ENCODE results near the gene TANGO2. TPM values are rescaled to one million over a fixed set of nuclear protein-coding genes. Genes with fewer than 3 reads are reported as not detected.

Gene TANGO2
- total and polyA plus RNA-seq, 2 donors, result 13.6 to 25.5 TPM

DNA sequence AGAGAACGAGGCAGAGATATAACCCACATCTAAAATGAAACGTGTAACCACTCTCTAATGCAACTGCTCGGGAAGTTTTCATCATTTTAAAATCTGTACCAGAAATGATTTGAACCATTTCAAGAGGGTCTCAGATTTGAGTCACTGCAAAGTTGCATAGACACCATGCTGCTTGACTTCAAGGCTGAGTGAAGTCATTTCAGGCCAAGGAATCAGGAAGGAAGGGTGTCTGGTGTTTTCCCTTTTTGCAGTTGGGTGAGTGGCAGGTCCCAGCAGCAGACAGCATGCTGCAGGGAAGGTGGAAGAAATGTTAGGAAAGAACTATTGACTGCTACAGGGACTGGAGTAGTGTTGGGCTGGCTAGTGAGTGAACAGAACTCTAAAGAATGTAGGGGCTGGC is 16.5 kb downstream of the TANGO2 start:
- Histone ChIP-seq H3K4me3 (ENCODE audit: low read depth, low read length) (no peak overlapping the region), H3K27ac (ENCODE audit: low read depth) (no peak overlapping the region), H3K36me3 (ENCODE audit: insufficient read depth) (peaks cover 4% of the 10 kb centered on the region), H3K4me1 (ENCODE audit: insufficient read depth) (no peaks in the 10 kb centered on the region)
- WGBS, result 91% methylated on average over 3 of the region's 3 CpGs
- no peak for DNase-seq (ENCODE audit: extremely low spot score)

DNA sequence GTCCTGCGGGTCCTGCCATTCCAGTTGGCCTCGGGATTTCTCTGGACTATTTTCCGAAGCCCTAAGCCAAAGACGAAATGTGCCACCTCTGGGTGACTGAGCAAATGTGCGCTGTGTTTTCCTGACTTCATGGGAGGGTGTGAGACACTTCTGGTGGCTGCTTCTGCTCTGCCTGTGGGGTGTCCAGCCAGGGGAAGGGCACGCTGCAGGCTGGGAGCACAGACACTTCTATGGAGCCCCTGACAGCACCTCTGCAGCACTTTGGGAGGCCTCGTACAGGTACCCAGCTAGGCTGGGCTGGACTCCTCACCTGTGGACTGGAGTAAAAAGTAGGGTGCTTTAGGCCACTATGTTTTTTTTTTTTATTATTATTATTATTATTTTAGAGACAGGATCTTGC is 17.7 kb downstream of the TANGO2 start:
- Histone ChIP-seq H3K4me1 (ENCODE audit: insufficient read depth) (no peaks in the 10 kb centered on the region), H3K4me3 (ENCODE audit: low read depth, low read length) (no peak overlapping the region), H3K27ac (ENCODE audit: low read depth) (no peak overlapping the region), H3K36me3 (ENCODE audit: insufficient read depth) (peaks cover 4% of the 10 kb centered on the region)
- WGBS, result 93% methylated on average over 7 of the region's 7 CpGs
- no peak for DNase-seq (ENCODE audit: extremely low spot score)

DNA sequence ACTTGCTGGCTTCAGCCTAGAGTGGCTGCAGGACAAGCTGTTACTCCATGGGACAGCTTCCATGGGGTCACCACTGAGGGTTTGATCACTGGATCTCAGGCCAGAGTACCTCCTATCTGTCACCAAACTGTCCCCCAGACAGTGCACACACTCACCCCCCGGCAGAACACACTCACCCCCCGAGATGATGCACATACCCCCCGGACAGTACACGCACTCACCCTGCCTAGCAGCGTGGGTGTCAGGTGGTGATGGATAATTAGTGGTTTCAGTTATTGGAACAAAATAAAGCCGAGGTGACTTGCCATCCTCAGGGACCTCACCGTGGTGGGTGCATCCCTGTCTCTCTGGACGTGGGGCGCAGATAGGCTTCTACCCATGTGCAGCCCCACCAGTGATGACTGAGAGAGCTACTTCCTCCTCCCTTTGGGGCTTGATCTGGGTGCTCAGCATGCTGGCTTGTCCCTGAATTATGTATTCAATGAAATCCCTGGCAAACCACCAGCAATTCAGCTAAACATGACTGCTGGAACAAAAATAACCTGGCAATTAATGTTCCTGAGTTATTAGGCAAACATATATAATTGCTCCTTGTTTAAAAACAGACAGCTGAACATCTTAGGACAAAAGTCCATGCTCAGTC is 18.9 kb downstream of the TANGO2 start:
- Histone ChIP-seq H3K4me1 (ENCODE audit: insufficient read depth) (no peaks in the 10 kb centered on the region), H3K27ac (ENCODE audit: low read depth) (no peak overlapping the region), H3K4me3 (ENCODE audit: low read depth, low read length) (no peak overlapping the region), H3K36me3 (ENCODE audit: insufficient read depth) (peaks cover 4% of the 10 kb centered on the region)
- no peak for DNase-seq (ENCODE audit: extremely low spot score)
- 90% methylated on average over 9 of the region's 9 CpGs for WGBS

DNA sequence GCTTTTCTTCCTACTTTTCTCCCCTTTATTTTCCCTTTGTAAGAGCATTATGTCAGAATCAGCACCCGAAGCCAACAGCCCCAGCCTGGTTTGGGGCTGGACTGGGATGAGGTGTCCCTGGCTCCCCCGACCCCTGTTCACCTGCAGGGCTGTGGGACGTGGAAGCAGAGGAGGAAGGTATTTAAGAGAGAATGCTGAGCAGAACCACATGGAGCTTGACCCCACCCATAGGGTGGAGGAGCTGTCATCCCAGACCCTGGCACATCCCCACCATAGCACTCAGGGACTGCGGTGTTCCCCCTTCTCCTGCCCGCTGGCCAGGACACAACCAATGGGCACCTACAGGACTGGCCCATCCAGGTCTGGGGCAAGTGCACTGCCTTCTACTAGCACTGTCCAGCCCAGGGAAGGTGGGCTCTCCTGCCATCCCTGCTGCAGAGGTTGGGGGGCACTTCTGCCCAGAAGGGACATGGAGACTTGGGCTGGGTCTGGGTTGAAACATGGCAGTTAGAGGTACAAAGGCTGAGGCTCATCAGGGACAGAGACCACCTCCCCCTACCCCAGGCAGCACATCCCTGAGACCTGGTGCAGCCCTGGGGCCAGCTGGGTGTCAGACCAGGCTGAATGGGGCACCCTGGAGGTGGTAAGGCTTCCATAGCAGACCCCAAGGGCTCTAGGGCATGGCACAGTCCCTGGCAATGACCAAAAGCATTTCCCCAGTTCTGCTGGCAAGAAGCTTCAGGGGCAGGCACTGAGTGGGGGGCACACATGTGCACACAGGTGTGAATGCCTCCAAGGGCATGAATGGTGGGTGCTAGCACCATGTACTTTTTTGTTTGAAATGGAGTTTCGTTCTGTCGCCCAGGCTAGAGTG is 19.7 kb downstream of the TANGO2 start:
- H3K4me3 ChIP-seq (ENCODE audit: low read depth, low read length), result no peak overlapping the region
- 89% methylated on average over 7 of the region's 7 CpGs for WGBS
- no peak for DNase-seq (ENCODE audit: extremely low spot score)
- H3K4me1 ChIP-seq (ENCODE audit: insufficient read depth), result no peaks in the 10 kb centered on the region
- peaks cover 4% of the 10 kb centered on the region for H3K36me3 ChIP-seq (ENCODE audit: insufficient read depth)
- no peak overlapping the region for H3K27ac ChIP-seq (ENCODE audit: low read depth)

DNA sequence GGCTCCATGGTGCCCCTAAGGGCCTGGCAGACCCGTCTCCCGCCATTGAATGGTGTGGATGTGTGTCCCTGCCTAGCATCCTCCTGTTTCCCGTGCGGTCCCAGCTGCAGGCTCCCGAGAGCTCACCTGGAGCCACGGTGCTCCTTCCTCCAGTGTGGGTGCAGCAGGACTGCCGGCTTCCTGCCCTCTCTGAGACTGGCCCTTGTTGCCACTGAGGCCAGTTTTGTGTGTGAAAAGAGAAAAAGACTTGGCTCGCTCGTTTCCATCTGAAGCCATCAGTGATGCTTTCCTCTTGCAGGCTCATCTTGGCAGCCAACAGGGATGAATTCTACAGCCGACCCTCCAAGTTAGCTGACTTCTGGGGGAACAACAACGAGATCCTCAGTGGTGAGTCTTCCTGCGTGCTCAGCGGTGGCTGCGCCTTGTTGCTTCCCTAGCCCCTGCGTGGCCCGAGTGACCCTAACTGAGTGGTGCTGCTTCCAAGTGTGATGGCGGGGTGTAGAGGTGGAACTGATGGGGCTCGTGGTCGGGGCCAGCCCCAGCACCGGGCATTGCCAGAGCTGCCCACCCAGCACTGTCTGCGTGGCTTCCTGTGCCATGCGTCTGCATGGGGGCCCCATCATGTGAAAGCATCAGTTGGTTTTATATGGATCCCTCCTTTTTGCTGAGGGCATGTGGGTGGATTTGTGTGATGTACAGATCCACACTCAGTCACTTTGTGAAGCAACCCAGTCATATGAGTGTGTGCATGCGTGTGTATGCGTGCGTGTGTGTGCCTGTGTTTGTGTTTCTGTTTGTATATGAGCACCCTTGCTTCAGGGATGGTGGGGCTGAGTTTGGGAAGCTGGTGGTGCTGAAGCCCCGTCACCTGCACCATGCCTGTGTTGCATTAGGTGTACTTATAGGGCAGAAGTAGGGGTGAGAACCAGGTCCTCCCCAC is 22.4 kb downstream of the TANGO2 start:
- Histone ChIP-seq H3K4me3 (ENCODE audit: low read depth, low read length) (no peak overlapping the region), H3K36me3 (ENCODE audit: insufficient read depth) (peaks cover 2% of the 10 kb centered on the region), H3K27ac (ENCODE audit: low read depth) (no peak overlapping the region), H3K4me1 (ENCODE audit: insufficient read depth) (no peaks in the 10 kb centered on the region)
- WGBS, result 93% methylated on average over 26 of the region's 26 CpGs
- DNase-seq (ENCODE audit: extremely low spot score), result no peak

DNA sequence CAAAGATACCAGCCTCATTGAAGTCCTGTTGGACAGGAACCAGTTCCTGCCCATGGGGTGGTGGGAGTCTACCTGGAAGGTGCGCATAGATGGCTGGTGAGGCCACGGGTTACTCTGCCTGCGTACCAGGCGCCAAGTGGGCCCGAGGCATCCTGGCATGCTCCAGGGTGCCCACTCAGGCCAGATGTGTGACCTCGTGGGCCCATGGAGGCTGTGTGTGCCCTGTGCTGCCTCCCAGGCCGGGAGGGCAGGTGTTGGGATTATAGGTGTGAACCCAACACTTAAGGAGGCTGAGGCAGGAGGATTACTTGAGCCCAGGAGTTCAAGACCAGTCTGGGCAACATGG is 23.1 kb downstream of the TANGO2 start:
- Histone ChIP-seq H3K4me1 (ENCODE audit: insufficient read depth) (no peaks in the 10 kb centered on the region), H3K4me3 (ENCODE audit: low read depth, low read length) (no peak overlapping the region), H3K27ac (ENCODE audit: low read depth) (no peak overlapping the region), H3K36me3 (ENCODE audit: insufficient read depth) (peaks cover 2% of the 10 kb centered on the region)
- 95% methylated on average over 7 of the region's 7 CpGs for WGBS
- DNase-seq (ENCODE audit: extremely low spot score), result no peak

DNA sequence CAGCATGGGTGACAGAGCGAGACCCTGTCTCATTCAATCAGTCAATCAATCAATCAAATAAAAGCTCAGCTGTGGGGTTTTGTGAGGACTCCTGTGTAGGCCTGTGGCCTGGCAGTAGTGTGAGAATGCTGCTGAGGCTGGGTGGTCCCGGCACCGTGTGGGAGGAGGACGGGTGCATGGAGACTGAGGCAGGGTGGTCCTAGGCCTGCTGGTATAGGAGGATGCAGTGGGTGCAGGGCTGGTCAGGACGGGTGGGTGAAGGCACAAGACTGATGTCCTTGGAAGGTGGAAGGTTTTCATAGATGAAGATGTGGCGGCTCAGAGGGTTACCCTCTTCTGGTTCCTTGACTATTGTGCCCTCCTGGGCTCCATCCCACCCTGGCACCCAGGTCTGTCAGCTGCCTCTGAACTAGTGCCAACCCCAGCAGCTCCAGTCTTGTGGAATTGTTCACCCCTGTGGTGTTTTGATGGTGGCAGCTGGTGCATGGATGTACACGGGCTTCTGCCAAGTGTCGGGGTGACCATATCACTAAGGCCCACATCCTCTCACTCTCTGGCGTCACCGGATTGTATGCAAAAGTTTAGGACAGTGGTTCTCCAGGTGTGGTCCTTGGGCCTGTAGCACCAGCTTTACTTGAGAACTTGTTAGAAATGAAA is 23.7 kb downstream of the TANGO2 start:
- Histone ChIP-seq H3K36me3 (ENCODE audit: insufficient read depth) (peaks cover 2% of the 10 kb centered on the region), H3K4me3 (ENCODE audit: low read depth, low read length) (no peak overlapping the region), H3K4me1 (ENCODE audit: insufficient read depth) (no peaks in the 10 kb centered on the region), H3K27ac (ENCODE audit: low read depth) (no peak overlapping the region)
- no peak for DNase-seq (ENCODE audit: extremely low spot score)
- WGBS, result 94% methylated on average over 10 of the region's 10 CpGs

DNA sequence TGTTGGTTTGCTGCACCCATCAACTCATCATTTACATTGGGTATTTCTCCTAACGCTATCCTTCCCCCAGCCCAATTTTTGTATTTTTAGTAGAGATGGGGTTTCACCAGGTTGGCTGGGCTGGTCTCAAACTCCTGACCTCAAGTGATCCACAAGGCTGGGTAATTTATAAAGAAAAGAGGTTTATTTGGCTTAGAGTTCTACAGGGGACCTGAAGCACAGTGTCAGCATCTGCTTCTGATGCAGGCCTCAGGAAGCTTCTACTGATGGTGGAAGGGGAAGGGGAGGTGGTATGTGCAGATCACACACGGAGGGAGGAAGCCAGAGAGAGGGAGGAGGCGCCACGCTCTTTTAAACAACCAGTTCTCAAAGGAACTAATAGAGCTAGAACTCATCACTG is 25.8 kb downstream of the TANGO2 start:
- no peak overlapping the region for H3K4me3 ChIP-seq (ENCODE audit: low read depth, low read length)
- no peak overlapping the region for H3K27ac ChIP-seq (ENCODE audit: low read depth)
- WGBS, result 81% methylated on average over 4 of the region's 4 CpGs
- no peak for DNase-seq (ENCODE audit: extremely low spot score)
- H3K36me3 ChIP-seq (ENCODE audit: insufficient read depth), result peaks cover 2% of the 10 kb centered on the region
- no peaks in the 10 kb centered on the region for H3K4me1 ChIP-seq (ENCODE audit: insufficient read depth)

DNA sequence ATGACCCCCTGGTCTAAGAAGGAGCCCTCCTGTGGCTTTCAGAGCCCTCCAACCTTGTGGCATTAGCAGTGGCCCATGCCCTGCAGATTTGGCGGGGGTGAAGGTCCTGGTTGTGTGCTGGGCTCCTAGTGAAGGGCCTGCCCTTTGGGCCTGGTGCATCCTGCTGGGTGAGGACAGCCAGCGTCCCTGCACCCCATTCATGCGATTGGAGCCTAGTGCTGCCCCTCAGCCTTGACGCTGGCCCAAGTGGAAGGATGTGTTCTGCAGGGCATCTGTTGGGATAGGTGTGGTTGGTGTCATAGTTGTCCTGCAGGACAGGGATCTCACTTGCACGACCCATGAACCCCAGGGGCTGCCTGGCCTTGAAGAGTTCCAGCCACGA is 31.0 kb downstream of the TANGO2 start:
- Histone ChIP-seq H3K27ac (ENCODE audit: low read depth) (no peak overlapping the region), H3K36me3 (ENCODE audit: insufficient read depth) (peaks cover 3% of the 10 kb centered on the region)

DNA sequence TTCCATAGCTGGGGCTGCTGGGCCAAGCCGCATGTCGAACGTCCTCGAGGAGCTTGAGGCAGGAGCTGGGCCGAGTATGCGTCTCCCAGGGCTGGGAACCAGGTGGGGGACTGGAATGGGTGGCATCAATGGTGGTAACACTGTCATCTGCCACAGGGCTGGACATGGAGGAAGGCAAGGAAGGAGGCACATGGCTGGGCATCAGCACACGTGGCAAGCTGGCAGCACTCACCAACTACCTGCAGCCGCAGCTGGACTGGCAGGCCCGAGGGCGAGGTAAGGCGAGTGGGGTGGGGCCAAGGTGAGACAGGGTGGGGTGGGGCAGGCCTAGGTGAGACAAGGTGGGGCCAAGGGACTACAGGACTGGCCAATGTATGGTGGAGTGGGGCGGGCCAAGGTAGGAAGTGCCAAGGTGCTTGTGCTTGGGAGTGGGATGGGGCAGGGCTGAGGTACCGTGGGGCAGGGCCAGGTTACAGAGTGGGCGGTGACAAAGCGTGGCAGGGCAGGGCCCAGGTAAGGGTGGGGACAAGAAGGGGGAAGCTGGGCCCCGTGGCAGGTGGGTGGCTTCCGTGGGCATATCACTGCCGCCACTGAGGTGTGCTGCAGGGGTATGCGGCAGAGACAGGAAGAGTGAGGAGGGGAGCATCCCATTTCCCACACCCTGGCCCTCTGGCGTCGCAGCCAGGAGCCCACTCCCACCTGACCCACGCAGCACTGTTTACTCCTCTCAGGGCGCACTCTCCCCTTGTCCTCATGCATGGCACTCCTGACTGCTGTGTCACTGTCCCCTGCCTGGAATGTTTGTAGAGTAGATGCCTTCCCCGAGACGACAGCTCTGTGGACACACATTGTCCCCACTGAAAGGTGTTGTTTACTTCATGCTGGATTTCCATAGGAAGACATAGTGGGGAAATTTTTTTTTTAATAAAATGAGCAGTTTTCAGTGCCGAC is 31.7 kb downstream of the TANGO2 start:
- no peak for DNase-seq (ENCODE audit: extremely low spot score)
- Histone ChIP-seq H3K36me3 (ENCODE audit: insufficient read depth) (peaks cover 2% of the 10 kb centered on the region), H3K4me1 (ENCODE audit: insufficient read depth) (no peaks in the 10 kb centered on the region), H3K27ac (ENCODE audit: low read depth) (no peak overlapping the region), H3K4me3 (ENCODE audit: low read depth, low read length) (no peak overlapping the region)
- WGBS, result 92% methylated on average over 26 of the region's 26 CpGs

More for the DNA sequence above, 31.0 kb downstream of the TANGO2 start:
- H3K4me3 ChIP-seq (ENCODE audit: low read depth, low read length), result no peak overlapping the region
- H3K4me1 ChIP-seq (ENCODE audit: insufficient read depth), result no peaks in the 10 kb centered on the region
- 92% methylated on average over 6 of the region's 6 CpGs for WGBS
- DNase-seq (ENCODE audit: extremely low spot score), result no peak

DNA sequence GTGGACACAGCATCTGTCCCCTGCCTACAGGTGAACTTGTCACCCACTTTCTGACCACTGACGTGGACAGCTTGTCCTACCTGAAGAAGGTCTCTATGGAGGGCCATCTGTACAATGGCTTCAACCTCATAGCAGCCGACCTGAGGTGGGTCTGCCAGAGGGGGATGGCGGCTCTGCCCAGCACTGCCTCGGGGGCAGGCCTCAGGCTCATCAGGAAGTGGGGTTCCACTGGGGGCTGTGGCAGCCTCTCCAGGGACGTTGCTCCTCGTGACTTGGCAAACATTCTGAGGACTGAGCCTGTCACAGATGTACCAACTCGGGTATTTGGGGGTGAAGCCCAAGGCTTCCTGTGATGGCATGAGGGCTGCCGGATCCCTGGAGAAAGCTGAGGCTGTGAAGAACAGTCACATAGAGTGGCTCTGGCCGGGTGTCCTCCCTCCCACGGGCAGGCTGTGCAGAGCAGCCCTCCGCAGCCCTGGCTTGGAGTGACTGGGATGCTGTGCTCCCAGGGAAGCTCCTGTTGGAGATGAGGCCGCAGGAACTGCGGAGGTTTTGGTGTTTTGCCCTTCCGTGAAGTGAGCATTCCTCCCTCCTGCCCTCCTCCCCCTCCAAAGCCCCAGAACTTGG is 32.6 kb downstream of the TANGO2 start:
- no peak for DNase-seq (ENCODE audit: extremely low spot score)
- Histone ChIP-seq H3K36me3 (ENCODE audit: insufficient read depth) (peaks cover 1% of the 10 kb centered on the region), H3K4me1 (ENCODE audit: insufficient read depth) (no peaks in the 10 kb centered on the region), H3K27ac (ENCODE audit: low read depth) (no peak overlapping the region), H3K4me3 (ENCODE audit: low read depth, low read length) (no peak overlapping the region)
- WGBS, result 88% methylated on average over 14 of the region's 14 CpGs

DNA sequence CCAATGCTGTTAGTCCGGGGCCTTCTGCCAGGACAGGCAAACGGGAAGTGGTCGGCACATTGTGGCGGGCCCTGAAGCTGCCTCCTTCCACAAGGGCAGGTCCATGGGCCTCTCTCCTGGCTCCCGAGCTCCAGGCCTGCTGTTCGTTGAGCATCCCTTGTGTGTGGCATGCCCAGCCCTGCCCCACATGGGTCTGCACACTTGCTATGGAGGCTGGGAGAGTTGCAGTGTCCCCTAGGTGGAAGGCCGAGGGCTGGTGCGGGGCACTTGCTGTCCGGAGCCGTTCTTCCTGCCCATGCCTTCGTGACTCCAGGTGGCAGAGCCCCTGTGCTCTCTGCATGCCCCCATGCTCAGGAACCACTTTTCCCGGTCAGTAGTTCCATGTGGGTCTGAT is 33.1 kb downstream of the TANGO2 start:
- no peaks in the 10 kb centered on the region for H3K4me1 ChIP-seq (ENCODE audit: insufficient read depth)
- peaks cover 1% of the 10 kb centered on the region for H3K36me3 ChIP-seq (ENCODE audit: insufficient read depth)
- no peak for DNase-seq (ENCODE audit: extremely low spot score)
- no peak overlapping the region for H3K27ac ChIP-seq (ENCODE audit: low read depth)
- 92% methylated on average over 12 of the region's 12 CpGs for WGBS
- no peak overlapping the region for H3K4me3 ChIP-seq (ENCODE audit: low read depth, low read length)
